ENCODE results near the gene CATSPER3. TPM values are rescaled to one million over a fixed set of nuclear protein-coding genes. Genes with fewer than 3 reads are reported as not detected.
A peak's percentile ranks its signal among the peaks of the same experiment; 100 is the strongest.

Gene CATSPER3
- total RNA-seq, 1 donor from 2014 or later = 1.3 TPM

DNA sequence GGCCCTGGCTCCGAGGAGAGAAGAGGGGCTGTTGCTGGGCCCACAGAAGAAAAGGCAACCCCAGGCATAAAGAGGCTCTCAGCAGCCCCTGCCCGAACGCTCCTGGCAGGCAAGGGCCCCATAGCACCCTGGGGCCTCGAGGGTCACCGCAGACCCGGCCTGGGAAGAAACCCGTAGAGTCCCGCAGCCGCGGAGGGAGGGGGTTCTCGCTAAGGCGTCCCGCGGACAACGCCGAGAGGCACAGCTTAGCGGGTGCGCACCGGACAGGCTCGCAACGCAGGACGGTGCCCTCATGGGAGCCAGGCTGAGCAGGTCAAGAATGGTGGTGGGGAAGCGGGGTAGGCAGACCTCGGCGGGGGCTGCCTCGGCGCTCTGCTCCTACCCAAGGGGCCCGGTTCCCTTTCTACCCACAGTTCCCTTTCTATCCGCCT, 59.6 kb downstream of the CATSPER3 start:
- Mint-ChIP-seq H3K27me3 (peaks cover 73% of the 10 kb centered on the region), H3K27ac (no peak overlapping the region), H3K4me3 (ENCODE audit: low read depth) (no peak overlapping the region), H3K36me3 (ENCODE audit: insufficient read depth) (peaks cover 9% of the 10 kb centered on the region), H3K9me3 (ENCODE audit: low read depth) (no peaks in the 10 kb centered on the region), H3K4me1 (ENCODE audit: low read depth) (peaks cover 14% of the 10 kb centered on the region)
- TF ChIP-seq, protein P1, sequence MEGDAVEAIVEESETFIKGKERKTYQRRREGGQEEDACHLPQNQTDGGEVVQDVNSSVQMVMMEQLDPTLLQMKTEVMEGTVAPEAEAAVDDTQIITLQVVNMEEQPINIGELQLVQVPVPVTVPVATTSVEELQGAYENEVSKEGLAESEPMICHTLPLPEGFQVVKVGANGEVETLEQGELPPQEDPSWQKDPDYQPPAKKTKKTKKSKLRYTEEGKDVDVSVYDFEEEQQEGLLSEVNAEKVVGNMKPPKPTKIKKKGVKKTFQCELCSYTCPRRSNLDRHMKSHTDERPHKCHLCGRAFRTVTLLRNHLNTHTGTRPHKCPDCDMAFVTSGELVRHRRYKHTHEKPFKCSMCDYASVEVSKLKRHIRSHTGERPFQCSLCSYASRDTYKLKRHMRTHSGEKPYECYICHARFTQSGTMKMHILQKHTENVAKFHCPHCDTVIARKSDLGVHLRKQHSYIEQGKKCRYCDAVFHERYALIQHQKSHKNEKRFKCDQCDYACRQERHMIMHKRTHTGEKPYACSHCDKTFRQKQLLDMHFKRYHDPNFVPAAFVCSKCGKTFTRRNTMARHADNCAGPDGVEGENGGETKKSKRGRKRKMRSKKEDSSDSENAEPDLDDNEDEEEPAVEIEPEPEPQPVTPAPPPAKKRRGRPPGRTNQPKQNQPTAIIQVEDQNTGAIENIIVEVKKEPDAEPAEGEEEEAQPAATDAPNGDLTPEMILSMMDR (IDR thresholded peaks at IDR 0.05; ENCODE audit: unreplicated experiment) = no peak
- no peak for DNase-seq (ENCODE audit: low spot score, unreplicated experiment)

GRCh38 chr5:135027697-135028615, 60.2 kb downstream of the CATSPER3 start:
- H3K4me1 Mint-ChIP-seq (ENCODE audit: low read depth) = peaks cover 16% of the 10 kb centered on the region
- DNase-seq (ENCODE audit: low spot score, unreplicated experiment) = no peak
- no peaks in the 10 kb centered on the region for H3K9me3 Mint-ChIP-seq (ENCODE audit: low read depth)
- no peak overlapping the region for H3K4me3 Mint-ChIP-seq (ENCODE audit: low read depth)
- TF ChIP-seq, protein P1 (IDR thresholded peaks at IDR 0.05; ENCODE audit: unreplicated experiment) = no peak
- peaks cover 75% of the 10 kb centered on the region for H3K27me3 Mint-ChIP-seq
- H3K27ac Mint-ChIP-seq = no peak overlapping the region
- peaks cover 9% of the 10 kb centered on the region for H3K36me3 Mint-ChIP-seq (ENCODE audit: insufficient read depth)

GRCh38 chr5:135028791-135029476, 61.2 kb downstream of the CATSPER3 start:
- H3K36me3 Mint-ChIP-seq (ENCODE audit: insufficient read depth) = peaks cover 9% of the 10 kb centered on the region
- H3K9me3 Mint-ChIP-seq (ENCODE audit: low read depth) = no peaks in the 10 kb centered on the region
- no peak overlapping the region for H3K4me3 Mint-ChIP-seq (ENCODE audit: low read depth)
- no peak for DNase-seq (ENCODE audit: low spot score, unreplicated experiment)
- peaks cover 20% of the 10 kb centered on the region for H3K4me1 Mint-ChIP-seq (ENCODE audit: low read depth)
- no peak overlapping the region for H3K27ac Mint-ChIP-seq
- peaks cover 77% of the 10 kb centered on the region for H3K27me3 Mint-ChIP-seq
- TF ChIP-seq, protein P1 (IDR thresholded peaks at IDR 0.05; ENCODE audit: unreplicated experiment) = no peak

- peaks cover 75% of the 10 kb centered on the region for H3K27me3 Mint-ChIP-seq
- DNase-seq (ENCODE audit: low spot score, unreplicated experiment) = no peak
- H3K36me3 Mint-ChIP-seq (ENCODE audit: insufficient read depth) = peaks cover 9% of the 10 kb centered on the region
- H3K4me3 Mint-ChIP-seq (ENCODE audit: low read depth) = no peak overlapping the region
- no peaks in the 10 kb centered on the region for H3K9me3 Mint-ChIP-seq (ENCODE audit: low read depth)
- peaks cover 21% of the 10 kb centered on the region for H3K4me1 Mint-ChIP-seq (ENCODE audit: low read depth)
- H3K27ac Mint-ChIP-seq = peak overlapping the region; percentile 35
- TF ChIP-seq, protein P1 (IDR thresholded peaks at IDR 0.05; ENCODE audit: unreplicated experiment) = no peak
Observed at GRCh38 chr5:135029477-135030122, 61.9 kb downstream of the CATSPER3 start.
